Endothelial cell (in vitro differentiated cells): ENCODE data around the gene PARVB. TPM values are rescaled to one million over a fixed set of nuclear protein-coding genes. Genes with fewer than 3 reads are reported as not detected.

ENCODE experiments used
- DNase-seq: peaks from one replicate; pipeline ENCODE4 v3.0.0; 2021; ENCODE audit warnings: low spot score
- H3K27ac Mint-ChIP-seq: one replicate; pipeline ENCODE4 v1.8.0; 2021; ENCODE audit warnings: mixed read lengths, inconsistent platforms; ENCODE audit not compliant: unreplicated experiment
- H3K27me3 Mint-ChIP-seq: one replicate; pipeline ENCODE4 v1.8.0; 2021; ENCODE audit warnings: mild to moderate bottlenecking, moderate library complexity, mixed read lengths, inconsistent platforms; ENCODE audit not compliant: unreplicated experiment
- H3K36me3 Mint-ChIP-seq: one replicate; pipeline ENCODE4 v1.8.0; 2021; ENCODE audit warnings: mild to moderate bottlenecking, low read depth, mixed read lengths, inconsistent platforms; ENCODE audit not compliant: unreplicated experiment
- H3K4me1 Mint-ChIP-seq: one replicate; pipeline ENCODE4 v1.8.0; 2021; ENCODE audit warnings: mild to moderate bottlenecking, mixed read lengths, inconsistent platforms; ENCODE audit not compliant: unreplicated experiment
- H3K4me3 Mint-ChIP-seq: one replicate; pipeline ENCODE4 v1.8.0; 2021; ENCODE audit warnings: mild to moderate bottlenecking, mixed read lengths, inconsistent platforms; ENCODE audit not compliant: unreplicated experiment
- H3K9me3 Mint-ChIP-seq: one replicate; pipeline ENCODE4 v1.8.0; 2021; ENCODE audit warnings: mixed read lengths, inconsistent platforms; ENCODE audit not compliant: unreplicated experiment
- total RNA-seq: library from RNA; stranded (reverse); fragmentation: NEBNext Ultra II Directional; extraction: Animal tissue kit (Norgen Biotek cat#: 25700); gene quantifications from one replicate; pipeline ENCODE4 v1.2.1, GENCODE V29; 2021; ENCODE audit not compliant: unreplicated experiment
- TF ChIP-seq, protein P1 (sequence below): fragments of 200-600 bp; sonication (generic); IDR thresholded peaks from one replicate; pipeline ENCODE4 v1.5.0; 2021; ENCODE audit warnings: antibody characterized with exemption; ENCODE audit not compliant: unreplicated experiment

Gene PARVB
- total RNA-seq, 1 donor from 2014 or later: 105 TPM

DNA sequence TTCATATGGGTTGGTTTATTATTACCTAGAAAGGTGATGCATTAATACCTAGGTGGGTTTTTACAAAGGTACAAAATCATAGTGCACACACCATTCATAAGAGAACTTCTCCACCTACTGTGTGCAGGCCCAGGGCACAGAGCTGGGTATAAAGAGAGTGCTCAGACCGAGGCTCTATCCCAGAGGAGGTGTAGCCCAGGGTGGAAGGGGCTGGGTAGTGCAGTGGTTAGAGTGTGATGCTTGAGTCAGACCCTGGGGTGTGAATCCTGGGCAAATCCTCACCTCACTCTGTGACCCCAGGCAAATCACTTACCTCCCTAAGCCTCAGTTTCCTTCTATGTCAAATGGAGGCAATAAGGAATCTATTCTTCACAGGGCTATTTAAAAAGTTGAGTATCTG lies 188.8 kb downstream of the PARVB start:
- Mint-ChIP-seq H3K9me3 (no peaks in the 10 kb centered on the region), H3K27ac (no peak overlapping the region), H3K27me3 (peaks cover 4% of the 10 kb centered on the region), H3K4me3 (no peak overlapping the region), H3K36me3 (no peaks in the 10 kb centered on the region), H3K4me1 (no peaks in the 10 kb centered on the region)
- DNase-seq: no peak
- TF ChIP-seq, protein P1, sequence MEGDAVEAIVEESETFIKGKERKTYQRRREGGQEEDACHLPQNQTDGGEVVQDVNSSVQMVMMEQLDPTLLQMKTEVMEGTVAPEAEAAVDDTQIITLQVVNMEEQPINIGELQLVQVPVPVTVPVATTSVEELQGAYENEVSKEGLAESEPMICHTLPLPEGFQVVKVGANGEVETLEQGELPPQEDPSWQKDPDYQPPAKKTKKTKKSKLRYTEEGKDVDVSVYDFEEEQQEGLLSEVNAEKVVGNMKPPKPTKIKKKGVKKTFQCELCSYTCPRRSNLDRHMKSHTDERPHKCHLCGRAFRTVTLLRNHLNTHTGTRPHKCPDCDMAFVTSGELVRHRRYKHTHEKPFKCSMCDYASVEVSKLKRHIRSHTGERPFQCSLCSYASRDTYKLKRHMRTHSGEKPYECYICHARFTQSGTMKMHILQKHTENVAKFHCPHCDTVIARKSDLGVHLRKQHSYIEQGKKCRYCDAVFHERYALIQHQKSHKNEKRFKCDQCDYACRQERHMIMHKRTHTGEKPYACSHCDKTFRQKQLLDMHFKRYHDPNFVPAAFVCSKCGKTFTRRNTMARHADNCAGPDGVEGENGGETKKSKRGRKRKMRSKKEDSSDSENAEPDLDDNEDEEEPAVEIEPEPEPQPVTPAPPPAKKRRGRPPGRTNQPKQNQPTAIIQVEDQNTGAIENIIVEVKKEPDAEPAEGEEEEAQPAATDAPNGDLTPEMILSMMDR: no peak

DNA sequence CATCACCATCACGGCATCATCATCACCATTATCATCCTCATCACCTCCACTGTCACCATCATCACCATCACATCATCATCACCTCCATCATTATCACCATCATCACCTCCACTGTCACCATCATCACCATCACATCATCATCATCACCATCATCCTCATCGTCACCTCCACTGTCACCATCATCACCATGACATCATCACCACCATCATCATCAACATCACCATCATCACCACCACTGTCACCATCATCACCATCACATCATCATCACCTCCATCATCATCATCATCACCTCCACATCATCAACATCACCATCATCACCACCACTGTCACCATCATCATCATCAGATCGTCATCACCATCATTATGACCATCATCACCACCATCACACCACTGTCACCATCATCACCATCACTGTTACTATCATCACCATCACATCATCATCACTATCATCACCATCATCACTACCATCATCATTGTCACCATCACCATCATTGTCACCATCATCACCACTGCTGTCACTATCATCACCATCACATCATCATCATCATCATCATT lies 189.5 kb downstream of the PARVB start:
- Mint-ChIP-seq H3K27ac (no peak overlapping the region), H3K4me3 (no peak overlapping the region), H3K36me3 (no peaks in the 10 kb centered on the region), H3K9me3 (no peaks in the 10 kb centered on the region), H3K4me1 (no peaks in the 10 kb centered on the region), H3K27me3 (peaks cover 4% of the 10 kb centered on the region)
- TF ChIP-seq, protein P1: no peak
- DNase-seq: no peak

DNA sequence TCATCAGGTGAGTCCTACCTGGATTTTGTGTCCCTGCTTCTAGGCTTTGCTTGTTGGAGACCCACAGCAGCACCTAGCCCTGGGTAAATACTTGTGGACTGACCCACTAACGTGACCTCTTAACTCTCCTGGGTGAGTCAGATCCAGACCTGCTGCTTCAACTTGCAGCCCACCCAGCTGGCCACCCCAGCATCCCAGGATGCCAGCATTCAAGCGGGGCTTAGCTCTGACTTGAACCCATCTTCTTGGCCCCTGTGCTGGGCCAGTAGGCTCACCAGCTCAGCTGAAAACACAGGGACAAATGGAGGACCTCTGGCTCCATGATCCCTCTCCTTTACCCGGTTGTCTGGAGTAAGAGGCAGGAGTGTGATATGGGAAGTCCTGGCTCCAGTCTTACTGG lies 190.1 kb downstream of the PARVB start:
- Mint-ChIP-seq H3K27ac (no peak overlapping the region), H3K36me3 (no peaks in the 10 kb centered on the region), H3K9me3 (no peaks in the 10 kb centered on the region), H3K27me3 (peaks cover 6% of the 10 kb centered on the region), H3K4me1 (no peaks in the 10 kb centered on the region), H3K4me3 (no peak overlapping the region)
- TF ChIP-seq, protein P1: no peak
- DNase-seq: no peak

DNA sequence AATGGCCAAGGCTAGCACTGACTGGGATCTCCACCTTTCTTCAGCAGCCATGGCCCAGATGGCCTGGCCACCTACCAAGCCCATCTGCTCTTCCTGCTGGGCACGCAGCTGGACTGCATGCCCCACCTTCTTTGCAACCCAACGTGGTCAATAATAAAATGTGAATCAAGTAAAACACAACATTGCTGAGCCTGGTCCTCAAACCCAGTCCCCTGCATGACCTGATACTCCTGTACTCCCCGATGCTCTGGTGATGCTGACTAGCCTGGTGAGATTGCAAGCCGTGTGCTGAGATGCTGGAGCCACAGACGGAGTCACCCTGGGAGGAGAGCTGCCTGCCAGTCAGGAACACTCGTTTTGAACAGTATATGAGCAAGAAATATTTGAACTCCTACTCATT lies 190.7 kb downstream of the PARVB start:
- Mint-ChIP-seq H3K27me3 (peaks cover 6% of the 10 kb centered on the region), H3K36me3 (no peaks in the 10 kb centered on the region), H3K27ac (no peak overlapping the region), H3K4me1 (no peaks in the 10 kb centered on the region), H3K4me3 (no peak overlapping the region), H3K9me3 (no peaks in the 10 kb centered on the region)
- TF ChIP-seq, protein P1: no peak
- no peak for DNase-seq

DNA sequence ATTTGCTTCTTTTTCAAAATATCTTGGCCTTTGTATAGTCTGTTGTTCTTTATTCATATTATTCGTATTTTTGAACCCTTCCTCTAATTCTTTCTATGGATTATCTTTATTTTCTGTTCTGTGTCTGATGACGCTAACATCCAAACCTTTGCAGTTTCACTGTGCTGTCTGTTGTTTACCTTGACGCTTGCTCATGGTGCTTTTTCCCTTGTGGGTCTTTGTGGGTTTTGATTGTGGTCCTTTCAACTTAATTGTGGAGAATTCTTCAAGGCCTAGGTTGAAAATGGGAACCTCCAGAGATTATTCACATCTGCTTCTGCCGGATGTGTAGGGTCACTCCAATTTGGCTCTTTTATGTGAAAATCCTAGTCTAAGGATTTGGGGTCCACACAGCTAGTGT lies 191.2 kb downstream of the PARVB start:
- Mint-ChIP-seq H3K9me3 (no peaks in the 10 kb centered on the region), H3K4me3 (no peak overlapping the region), H3K27me3 (peaks cover 6% of the 10 kb centered on the region), H3K27ac (no peak overlapping the region), H3K4me1 (no peaks in the 10 kb centered on the region), H3K36me3 (no peaks in the 10 kb centered on the region)
- TF ChIP-seq, protein P1: no peak
- no peak for DNase-seq
